Measurements from ENCODE around the gene LRRC14B.
"Not testable (repeated sequence)": the region's sequence is repeated elsewhere in the genome, so short reads cannot be mapped to it uniquely, and the experiment has no call there.

The LRRC14B gene

GRCh38 chr5:196350-196749 is 5.1 kb downstream of the LRRC14B start:
- Histone ChIP-seq H3K27me3 (replicated peaks) (peaks cover 10% of the 10 kb centered on the region), H3K4me3 (ENCODE audit: low read depth, low read length) (no peak overlapping the region), H3K27ac (no peak overlapping the region), H3K36me3 (replicated peaks) (no peaks in the 10 kb centered on the region)
- in situ Hi-C loops (cut with HindIII; ENCODE audit: low pct_ligation_motif_present, low sequenced_read_pairs) = no loop called here
- no peak for DNase-seq
- no peak for TF ChIP-seq CTCF (IDR thresholded peaks at IDR 0.05; ENCODE audit: low read depth, low read length, missing control alignments)

- H3K27ac ChIP-seq; in situ Hi-C loops (cut with HindIII; ENCODE audit: low pct_ligation_motif_present, low sequenced_read_pairs); DNase-seq; H3K27me3 ChIP-seq (replicated peaks); H3K4me3 ChIP-seq (ENCODE audit: low read depth, low read length); H3K36me3 ChIP-seq (replicated peaks): not testable (repeated sequence)
- peak; percentile 49 for TF ChIP-seq CTCF (IDR thresholded peaks at IDR 0.05; ENCODE audit: low read depth, low read length, missing control alignments)
Observed at GRCh38 chr5:197031-197430, 5.7 kb downstream of the LRRC14B start.

- H3K36me3 ChIP-seq (replicated peaks) = no peaks in the 10 kb centered on the region
- H3K27me3 ChIP-seq (replicated peaks) = no peaks in the 10 kb centered on the region
- H3K4me3 ChIP-seq (ENCODE audit: low read depth, low read length) = no peak overlapping the region
- no peak for TF ChIP-seq CTCF (IDR thresholded peaks at IDR 0.05; ENCODE audit: low read depth, low read length, missing control alignments)
- in situ Hi-C loops (cut with HindIII; ENCODE audit: low pct_ligation_motif_present, low sequenced_read_pairs) = no loop called here
- no peak for DNase-seq
- no peak overlapping the region for H3K27ac ChIP-seq
Observed at GRCh38 chr5:197892-198489, 6.7 kb downstream of the LRRC14B start.

GRCh38 chr5:198516-199196 is 7.4 kb downstream of the LRRC14B start:
- no peak for TF ChIP-seq CTCF (IDR thresholded peaks at IDR 0.05; ENCODE audit: low read depth, low read length, missing control alignments)
- Histone ChIP-seq H3K27me3 (replicated peaks) (no peaks in the 10 kb centered on the region), H3K36me3 (replicated peaks) (no peaks in the 10 kb centered on the region), H3K4me3 (ENCODE audit: low read depth, low read length) (no peak overlapping the region), H3K27ac (no peak overlapping the region)
- DNase-seq = no peak
- in situ Hi-C loops (cut with HindIII; ENCODE audit: low pct_ligation_motif_present, low sequenced_read_pairs) = no loop called here

- in situ Hi-C loops (cut with HindIII; ENCODE audit: low pct_ligation_motif_present, low sequenced_read_pairs) = no loop called here
- no peak for DNase-seq
- peaks cover 2% of the 10 kb centered on the region for H3K36me3 ChIP-seq (replicated peaks)
- no peak for TF ChIP-seq CTCF (IDR thresholded peaks at IDR 0.05; ENCODE audit: low read depth, low read length, missing control alignments)
- no peaks in the 10 kb centered on the region for H3K27me3 ChIP-seq (replicated peaks)
- no peak overlapping the region for H3K4me3 ChIP-seq (ENCODE audit: low read depth, low read length)
- H3K27ac ChIP-seq = no peak overlapping the region
Observed at GRCh38 chr5:199197-199949, 8.1 kb downstream of the LRRC14B start.
